Vagina (tissue), 2 donors: ENCODE results near the gene TBC1D19.

Source experiments
- CTCF ChIP-seq, 3 experiments: fragments of 450-650 bp in 2 of 3; fragments of 200-600 bp in 1 of 3; sonication (generic) in 1 of 3; IDR thresholded peaks; one replicate each; pipeline ENCODE4 v1.5.1; 2017 to 2019; ENCODE audit warnings: antibody characterized with exemption in 3 of 3, mild to moderate bottlenecking in 2 of 3, moderate library complexity in 2 of 3
- POLR2A ChIP-seq, 2 donors: fragments of 450-650 bp; IDR thresholded peaks; one replicate each; pipeline ENCODE4 v1.6.1; 2017; ENCODE audit warnings: antibody characterized with exemption in 2 of 2, mild to moderate bottlenecking in 2 of 2, moderate library complexity in 2 of 2
- POLR2AphosphoS5 ChIP-seq, 2 donors: sonication (generic); formaldehyde crosslinking; IDR thresholded peaks; one replicate each; pipeline ENCODE4 v1.9.0; 2017; ENCODE audit warnings: antibody characterized with exemption in 2 of 2, mild to moderate bottlenecking in 2 of 2, low read depth in 1 of 2; ENCODE audit not compliant: insufficient read depth in 1 of 2

DNA sequence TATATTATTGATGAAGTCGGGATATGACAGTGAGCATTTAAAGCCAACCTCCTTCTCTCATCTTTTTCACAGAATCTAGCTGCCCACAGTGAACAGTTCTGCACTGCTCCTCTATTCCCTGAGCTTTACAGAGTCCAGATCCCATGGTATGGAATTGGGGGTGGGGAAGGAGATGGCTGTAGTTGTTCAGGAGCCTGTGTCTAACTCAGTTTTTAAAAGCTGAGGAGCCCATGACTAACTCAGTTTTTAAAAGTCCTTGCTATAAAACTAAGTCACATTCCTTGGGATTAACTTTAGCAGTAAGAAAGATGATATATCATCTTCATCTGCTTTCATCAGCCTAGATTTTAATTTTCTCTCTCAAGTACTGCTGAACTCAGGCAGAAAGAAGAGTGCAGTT, 180.3 kb downstream of the TBC1D19 start:
- TF ChIP-seq CTCF (IDR thresholded peaks at IDR 0.05): no peak
- TF ChIP-seq POLR2A (IDR thresholded peaks at IDR 0.05): no peak
- no peak for TF ChIP-seq POLR2AphosphoS5 (IDR thresholded peaks at IDR 0.05; ENCODE audit: insufficient read depth in 1 of 2, low read depth in 1 of 2)
